HUES6 (cell line): ENCODE measurements around the gene C10orf67.

Source experiments
- H3K27ac ChIP-seq: 2 replicates; pipeline ENCODE4 v1.7.0; 2013; ENCODE audit warnings: low read depth, mild to moderate bottlenecking, low read length, inconsistent platforms
- H3K27me3 ChIP-seq: 2 replicates; pipeline ENCODE4 v1.6.1; 2013; ENCODE audit warnings: low read length; ENCODE audit not compliant: control insufficient read depth, insufficient read depth
- H3K36me3 ChIP-seq: 2 replicates; pipeline ENCODE4 v1.6.1; 2013; ENCODE audit warnings: low read length; ENCODE audit not compliant: control insufficient read depth, insufficient read depth
- H3K4me1 ChIP-seq: 2 replicates; pipeline ENCODE4 v1.6.1; 2013; ENCODE audit warnings: low read length; ENCODE audit not compliant: control insufficient read depth, insufficient read depth
- H3K4me3 ChIP-seq: 2 replicates; pipeline ENCODE4 v1.5.1; 2013; ENCODE audit warnings: low read depth, low read length
- H3K9ac ChIP-seq: one replicate; pipeline ENCODE4 v1.6.1; 2013; ENCODE audit warnings: mild to moderate bottlenecking, low read length
- H3K9me3 ChIP-seq: 2 replicates; pipeline ENCODE4 v1.6.1; 2013; ENCODE audit warnings: low read depth, low read length; ENCODE audit not compliant: control insufficient read depth, insufficient read depth

The C10orf67 gene

GRCh38 chr10:23157691-23158369, 186.8 kb downstream of the C10orf67 start:
- H3K27ac ChIP-seq, result no peak overlapping the region
- peaks cover 56% of the 10 kb centered on the region for H3K27me3 ChIP-seq
- H3K4me1 ChIP-seq, result peaks cover 3% of the 10 kb centered on the region
- H3K4me3 ChIP-seq, result peak overlapping the region; percentile 52
- H3K36me3 ChIP-seq, result no peaks in the 10 kb centered on the region
- no peak overlapping the region for H3K9ac ChIP-seq
- no peaks in the 10 kb centered on the region for H3K9me3 ChIP-seq

GRCh38 chr10:23157239-23157681, 187.3 kb downstream of the C10orf67 start:
- Histone ChIP-seq H3K27ac (no peak overlapping the region), H3K36me3 (no peaks in the 10 kb centered on the region), H3K4me1 (peaks cover 3% of the 10 kb centered on the region), H3K9me3 (no peaks in the 10 kb centered on the region), H3K4me3 (no peak overlapping the region), H3K27me3 (peaks cover 51% of the 10 kb centered on the region), H3K9ac (no peak overlapping the region)

GRCh38 chr10:23156447-23157150, 188.0 kb downstream of the C10orf67 start:
- H3K27ac ChIP-seq, result no peak overlapping the region
- H3K36me3 ChIP-seq, result no peaks in the 10 kb centered on the region
- H3K4me3 ChIP-seq, result no peak overlapping the region
- no peak overlapping the region for H3K9ac ChIP-seq
- peaks cover 3% of the 10 kb centered on the region for H3K4me1 ChIP-seq
- H3K27me3 ChIP-seq, result peaks cover 44% of the 10 kb centered on the region
- no peaks in the 10 kb centered on the region for H3K9me3 ChIP-seq

- Histone ChIP-seq H3K9ac (no peak overlapping the region), H3K4me1 (peaks cover 3% of the 10 kb centered on the region), H3K9me3 (no peaks in the 10 kb centered on the region), H3K27ac (no peak overlapping the region), H3K27me3 (peaks cover 30% of the 10 kb centered on the region), H3K4me3 (no peak overlapping the region), H3K36me3 (no peaks in the 10 kb centered on the region)
These were observed 189.4 kb downstream of the C10orf67 start for GRCh38 chr10:23155169-23155568.
